Suprapubic skin (tissue), 4 donors: ENCODE data around the gene TMEM178A. TPM values are rescaled to one million over a fixed set of nuclear protein-coding genes. Genes with fewer than 3 reads are reported as not detected.

Source experiments
- DNase-seq, 2 donors: peaks; one replicate each; pipeline ENCODE4 v3.0.0-alpha.2; 2019; ENCODE audit warnings: low spot score in 2 of 2
- H3K27ac ChIP-seq: fragments of 200-600 bp; sonication (generic); one replicate; pipeline ENCODE4 v1.5.1; 2019
- H3K27me3 ChIP-seq: fragments of 200-600 bp; sonication (generic); one replicate; pipeline ENCODE4 v1.5.1; 2019
- H3K36me3 ChIP-seq: fragments of 200-600 bp; sonication (generic); one replicate; pipeline ENCODE4 v1.5.1; 2019
- H3K4me1 ChIP-seq: fragments of 200-600 bp; sonication (generic); one replicate; pipeline ENCODE4 v1.5.1; 2019
- H3K4me3 ChIP-seq: fragments of 200-600 bp; sonication (generic); one replicate; pipeline ENCODE4 v1.5.1; 2019; ENCODE audit warnings: mild to moderate bottlenecking
- H3K9me3 ChIP-seq: fragments of 200-600 bp; sonication (generic); one replicate; pipeline ENCODE4 v1.5.1; 2019
- CTCF ChIP-seq, 2 donors: fragments of 200-600 bp in 1 of 2; fragments of 450-650 bp in 1 of 2; sonication (generic) in 1 of 2; IDR thresholded peaks; one replicate each; pipeline ENCODE4 v1.5.1; 2016 to 2019; ENCODE audit warnings: antibody characterized with exemption in 2 of 2, mild to moderate bottlenecking in 1 of 2, moderate library complexity in 1 of 2
- EP300 ChIP-seq: sonication (generic); formaldehyde crosslinking; IDR thresholded peaks from one replicate; pipeline ENCODE4 v1.6.1; 2017; ENCODE audit warnings: antibody characterized with exemption
- POLR2A ChIP-seq, 2 donors: fragments of 450-650 bp; IDR thresholded peaks; one replicate each; pipeline ENCODE4 v1.6.1; 2017; ENCODE audit warnings: antibody characterized with exemption in 2 of 2, mild to moderate bottlenecking in 2 of 2, moderate library complexity in 2 of 2
- POLR2AphosphoS5 ChIP-seq, 3 donors: sonication (generic); formaldehyde crosslinking; IDR thresholded peaks; one replicate each; pipeline ENCODE4 v1.6.1; 2017; ENCODE audit warnings: antibody characterized with exemption in 3 of 3
- WGBS: methylation state at CpG from one replicate; pipeline ENCODE4 v1.1.5; 2018; 5-methylcytosine and 5-hydroxymethylcytosine counted together
- total RNA-seq, 4 donors: library from RNA; depleted of rRNA; stranded (reverse); fragments of >200 nt; gene quantifications; one replicate each; pipeline ENCODE4 v1.1.0, GENCODE V29; 2016

The TMEM178A gene
- total RNA-seq, 4 donors from 2014 or later, result 0.68 to 7.4 (median 2.3) TPM

GRCh38 chr2:39719317-39719716 is 53.6 kb downstream of the TMEM178A start:
- TF ChIP-seq POLR2AphosphoS5 (IDR thresholded peaks at IDR 0.05), result no peak
- TF ChIP-seq EP300, result no peak
- TF ChIP-seq POLR2A (IDR thresholded peaks at IDR 0.05), result no peak
- TF ChIP-seq CTCF (IDR thresholded peaks at IDR 0.05), result no peak
- no peak for DNase-seq
- Histone ChIP-seq H3K9me3 (no peaks in the 10 kb centered on the region), H3K36me3 (no peaks in the 10 kb centered on the region), H3K4me3 (no peak overlapping the region), H3K27me3 (no peaks in the 10 kb centered on the region), H3K27ac (no peak overlapping the region), H3K4me1 (no peaks in the 10 kb centered on the region)
- 43% methylated on average over 8 of the region's 8 CpGs for WGBS

- no peaks in the 10 kb centered on the region for H3K27me3 ChIP-seq
- no peak overlapping the region for H3K27ac ChIP-seq
- 83% methylated on average over 2 of the region's 2 CpGs for WGBS
- no peaks in the 10 kb centered on the region for H3K9me3 ChIP-seq
- no peaks in the 10 kb centered on the region for H3K36me3 ChIP-seq
- no peaks in the 10 kb centered on the region for H3K4me1 ChIP-seq
- no peak for DNase-seq
- no peak overlapping the region for H3K4me3 ChIP-seq
- TF ChIP-seq POLR2A (IDR thresholded peaks at IDR 0.05) (no peak), CTCF (IDR thresholded peaks at IDR 0.05) (no peak), POLR2AphosphoS5 (IDR thresholded peaks at IDR 0.05) (no peak), EP300 (no peak)
Observed at GRCh38 chr2:39720970-39721369, 55.3 kb downstream of the TMEM178A start.

GRCh38 chr2:39723497-39723896 is 57.8 kb downstream of the TMEM178A start:
- H3K36me3 ChIP-seq, result no peaks in the 10 kb centered on the region
- no peaks in the 10 kb centered on the region for H3K4me1 ChIP-seq
- TF ChIP-seq POLR2A (IDR thresholded peaks at IDR 0.05) (no peak), EP300 (no peak), POLR2AphosphoS5 (IDR thresholded peaks at IDR 0.05) (no peak), CTCF (IDR thresholded peaks at IDR 0.05) (no peak)
- no peaks in the 10 kb centered on the region for H3K9me3 ChIP-seq
- 82% methylated on average over 2 of the region's 2 CpGs for WGBS
- H3K4me3 ChIP-seq, result no peak overlapping the region
- H3K27ac ChIP-seq, result no peak overlapping the region
- no peaks in the 10 kb centered on the region for H3K27me3 ChIP-seq
- DNase-seq, result no peak

GRCh38 chr2:39723946-39724827 is 58.5 kb downstream of the TMEM178A start:
- no peak for DNase-seq
- no peak overlapping the region for H3K27ac ChIP-seq
- no peaks in the 10 kb centered on the region for H3K4me1 ChIP-seq
- H3K27me3 ChIP-seq, result no peaks in the 10 kb centered on the region
- TF ChIP-seq POLR2AphosphoS5 (IDR thresholded peaks at IDR 0.05) (no peak), EP300 (no peak), POLR2A (IDR thresholded peaks at IDR 0.05) (no peak), CTCF (IDR thresholded peaks at IDR 0.05) (no peak)
- 68% methylated on average over 9 of the region's 9 CpGs for WGBS
- no peak overlapping the region for H3K4me3 ChIP-seq
- no peaks in the 10 kb centered on the region for H3K9me3 ChIP-seq
- no peaks in the 10 kb centered on the region for H3K36me3 ChIP-seq

- Histone ChIP-seq H3K27ac (no peak overlapping the region), H3K4me1 (no peaks in the 10 kb centered on the region), H3K27me3 (no peaks in the 10 kb centered on the region), H3K9me3 (no peaks in the 10 kb centered on the region), H3K36me3 (no peaks in the 10 kb centered on the region), H3K4me3 (no peak overlapping the region)
- 93% methylated on average over 4 of the region's 4 CpGs for WGBS
- DNase-seq, result no peak
- TF ChIP-seq POLR2AphosphoS5 (IDR thresholded peaks at IDR 0.05) (no peak), EP300 (no peak), POLR2A (IDR thresholded peaks at IDR 0.05) (no peak), CTCF (IDR thresholded peaks at IDR 0.05) (no peak)
Observed at GRCh38 chr2:39724828-39725144, 59.1 kb downstream of the TMEM178A start.
